H54 (cell line): Measurements from ENCODE around the gene COL23A1.
A peak's percentile ranks its signal among the peaks of the same experiment; 100 is the strongest.
"Not testable (repeated sequence)": the region's sequence is repeated elsewhere in the genome, so short reads cannot be mapped to it uniquely, and the experiment has no call there.

Experiments
- DNase-seq: peaks from one replicate; pipeline ENCODE4 v3.0.0; 2011; ENCODE audit warnings: low spot score, mixed read lengths; ENCODE audit not compliant: insufficient read length
- FAIRE-seq: peaks from 3 replicates; lab custom pipeline; 2011; peaks lifted over from hg19 to GRCh38; lab: Jason Lieb, UNC
- POLR2A ChIP-seq: IDR thresholded peaks from 2 replicates; pipeline ENCODE4 v1.6.1; 2011; ENCODE audit warnings: low read depth, mild to moderate bottlenecking, low read length

The COL23A1 gene

DNA sequence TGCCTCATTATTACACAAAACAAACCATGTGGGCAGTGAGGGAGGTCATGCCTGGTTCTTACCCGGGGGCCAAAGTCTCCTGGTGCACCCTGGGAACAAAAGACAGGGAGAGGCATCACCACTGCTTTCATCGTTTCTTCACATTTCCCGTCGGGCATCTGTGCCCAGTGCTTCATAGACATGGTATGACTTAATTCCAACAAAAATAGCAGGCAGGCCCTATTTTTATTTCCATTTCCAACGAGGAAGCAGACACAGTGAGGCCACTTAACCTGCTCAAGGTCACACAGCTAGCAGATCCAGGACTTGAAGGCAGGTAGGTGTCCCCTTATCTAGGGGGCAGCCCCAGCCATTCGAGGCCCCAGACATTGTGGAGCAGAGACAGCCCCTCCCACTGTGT, 322.9 kb downstream of the COL23A1 start:
- no peak for TF ChIP-seq POLR2A
- FAIRE-seq (no peak), DNase-seq (no peak)

DNA sequence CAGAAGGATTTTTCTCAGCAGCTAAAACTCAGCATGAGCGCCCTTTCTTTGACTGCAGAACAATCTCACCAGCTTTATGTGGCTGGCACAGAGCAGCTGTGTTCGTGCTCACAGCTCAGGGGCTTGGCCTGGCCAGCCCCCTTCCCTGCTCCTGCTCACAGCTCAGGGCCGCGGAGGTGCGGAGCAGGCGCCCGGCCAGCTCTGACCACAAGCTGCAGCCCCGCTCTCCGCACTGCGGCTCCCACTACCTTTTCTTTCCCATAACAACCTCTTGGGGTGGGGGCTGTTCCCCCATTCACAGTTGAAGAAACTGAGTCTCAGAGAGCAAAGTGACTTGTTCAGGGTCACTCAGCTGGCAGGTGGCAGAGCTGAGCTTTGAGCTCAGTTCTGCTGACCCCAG, 323.6 kb downstream of the COL23A1 start:
- no peak for FAIRE-seq
- no peak for TF ChIP-seq POLR2A

DNA sequence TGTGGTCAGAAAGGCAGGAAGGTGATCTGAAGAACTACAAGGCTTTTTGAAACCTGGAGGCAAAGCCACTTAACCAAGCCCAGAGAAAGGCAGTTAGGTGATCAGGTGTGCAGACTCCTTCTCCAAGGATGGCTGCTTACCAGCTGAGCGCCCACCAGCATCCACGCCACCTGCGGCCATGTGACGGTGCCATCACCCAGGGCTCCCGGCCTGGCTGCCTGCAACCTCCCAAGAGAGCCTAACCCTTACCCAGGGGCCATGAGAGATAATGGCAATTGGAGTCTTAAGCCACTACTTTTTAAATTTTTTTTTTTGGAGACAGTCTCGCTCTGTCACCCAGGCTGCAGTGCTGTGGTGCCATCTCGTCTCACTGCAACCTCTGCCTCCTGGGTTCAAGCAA, 324.4 kb downstream of the COL23A1 start:
- no peak for DNase-seq
- FAIRE-seq = no peak
- no peak for TF ChIP-seq POLR2A

More for the DNA sequence above, 323.6 kb downstream of the COL23A1 start:
- no peak for DNase-seq

DNA sequence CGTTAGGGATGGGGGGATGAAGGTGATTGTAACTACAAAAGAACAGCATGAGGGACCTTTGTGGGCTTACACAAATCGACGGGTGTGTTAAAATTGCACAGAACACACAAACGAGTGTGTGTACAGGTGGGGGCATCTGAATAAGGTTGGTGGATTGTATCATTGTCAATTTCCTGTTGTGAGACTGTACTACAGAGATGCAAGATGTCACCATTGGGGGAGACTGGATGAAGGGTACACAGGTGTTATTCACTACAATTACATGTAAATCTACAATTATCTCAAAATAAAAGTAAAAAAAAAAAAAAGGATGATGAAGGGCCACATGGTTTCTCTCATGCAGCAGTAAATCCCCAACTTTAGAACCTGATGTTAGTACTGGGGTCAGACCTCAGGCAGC, 326.1 kb downstream of the COL23A1 start:
- FAIRE-seq = no peak
- TF ChIP-seq POLR2A = no peak
- no peak for DNase-seq

DNA sequence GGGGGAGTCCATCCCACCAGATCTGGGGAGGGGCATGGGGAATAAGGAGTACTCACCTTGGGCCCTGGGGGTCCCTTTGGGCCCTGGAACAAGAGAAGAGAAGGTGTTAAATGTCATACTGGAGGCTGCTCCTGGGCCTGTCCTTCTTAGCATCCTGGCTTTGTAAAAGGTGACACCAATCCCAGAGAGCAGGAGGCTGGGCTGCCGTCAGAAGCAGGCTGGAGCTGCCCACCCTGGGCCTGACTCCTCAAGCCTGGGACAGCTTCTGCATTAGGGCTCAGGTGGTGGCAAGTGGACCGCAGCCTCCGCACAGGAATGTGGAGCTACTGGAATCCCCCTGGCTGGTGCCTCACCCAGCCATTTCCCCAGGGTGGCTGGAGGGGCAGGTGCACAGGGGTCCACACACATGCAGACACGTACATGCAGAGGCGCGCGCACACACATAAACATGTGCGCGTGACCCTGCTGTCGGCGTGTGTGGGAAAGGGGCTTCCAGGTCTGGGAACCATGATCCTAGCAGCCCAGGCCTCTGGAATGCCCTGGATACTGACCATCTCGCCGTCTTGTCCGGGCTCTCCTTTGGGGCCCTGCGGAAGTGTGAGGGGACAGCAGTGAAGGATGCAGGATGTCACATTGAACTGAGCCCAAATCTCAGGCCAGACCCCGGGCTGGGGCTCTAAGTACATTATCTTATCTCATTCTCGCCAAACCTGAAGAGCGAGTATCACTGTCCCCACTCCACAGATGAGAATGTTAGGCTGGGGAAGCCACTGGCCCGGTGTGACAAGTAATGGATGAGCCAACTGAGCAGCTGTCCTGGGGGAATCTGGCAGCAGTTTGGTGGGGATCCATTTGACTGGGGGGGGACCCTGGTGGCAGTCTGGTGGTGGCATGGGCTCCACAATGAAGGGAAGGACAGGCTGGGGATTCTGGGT, 328.3 kb downstream of the COL23A1 start:
- FAIRE-seq (no peak), DNase-seq (no peak)
- no peak for TF ChIP-seq POLR2A

DNA sequence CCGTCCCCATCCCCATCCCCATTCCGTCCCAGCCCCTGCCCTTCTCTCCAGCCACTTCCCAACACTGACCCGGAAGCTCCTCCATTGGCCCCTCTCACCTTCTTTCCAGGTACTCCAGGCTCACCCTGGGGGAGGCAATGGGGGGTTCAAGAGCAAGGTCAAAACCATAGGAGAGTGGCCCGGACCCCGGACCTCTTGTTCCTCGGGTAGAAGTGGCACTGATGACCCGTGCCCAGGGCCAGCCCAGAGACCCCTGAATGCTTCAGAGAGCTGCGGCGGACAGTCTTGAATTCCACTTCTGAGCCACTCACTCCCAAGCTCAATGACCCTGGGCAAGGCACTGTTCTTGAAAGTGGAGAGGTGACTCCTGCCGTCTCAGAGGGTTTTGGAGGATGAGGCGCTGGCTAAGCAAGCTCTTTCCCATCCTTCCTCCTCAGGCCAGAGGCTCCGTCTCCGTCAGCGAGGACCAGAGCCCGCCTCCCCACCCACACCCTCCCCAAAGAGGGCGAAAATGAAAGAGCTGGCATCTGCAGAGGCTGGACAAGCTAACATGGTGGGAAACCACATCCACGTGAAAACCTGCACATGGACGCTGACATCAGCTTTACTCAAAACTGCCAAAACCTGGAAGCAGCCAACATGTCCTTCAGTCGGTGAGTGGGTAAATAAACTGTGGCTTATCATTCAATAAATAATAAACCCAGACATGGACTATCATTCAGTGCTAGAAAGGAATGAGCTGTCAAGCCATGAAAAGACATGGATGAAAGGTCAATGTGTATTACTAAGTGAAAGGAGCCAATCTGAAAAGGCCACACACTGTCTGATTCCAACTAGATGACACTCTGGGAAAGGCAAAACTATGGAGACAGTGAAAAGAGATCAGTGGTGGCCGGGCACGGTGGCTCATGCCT, 330.3 kb downstream of the COL23A1 start:
- no peak for FAIRE-seq
- no peak for DNase-seq
- no peak for TF ChIP-seq POLR2A

DNA sequence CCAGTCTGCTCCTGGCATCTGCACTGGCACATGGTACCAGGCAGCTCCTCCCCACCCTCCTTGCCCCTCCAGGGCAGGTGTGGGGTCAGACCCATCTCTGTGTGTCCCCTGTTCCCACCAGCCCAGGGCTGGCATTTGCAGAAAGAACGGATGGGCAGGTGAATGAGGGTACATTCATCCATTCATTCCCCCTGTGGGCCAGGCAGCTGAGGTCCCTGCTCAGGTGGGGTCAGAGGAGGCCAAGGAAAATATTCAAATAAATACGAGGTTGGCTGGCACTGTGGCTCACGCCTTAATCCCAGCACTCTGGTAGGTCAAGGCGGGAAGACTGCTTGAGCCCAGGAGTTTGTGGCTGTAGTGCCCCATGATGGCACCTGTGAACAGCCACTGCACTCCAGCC, 332.5 kb downstream of the COL23A1 start:
- no peak for TF ChIP-seq POLR2A
- FAIRE-seq = no peak
- DNase-seq = no peak

DNA sequence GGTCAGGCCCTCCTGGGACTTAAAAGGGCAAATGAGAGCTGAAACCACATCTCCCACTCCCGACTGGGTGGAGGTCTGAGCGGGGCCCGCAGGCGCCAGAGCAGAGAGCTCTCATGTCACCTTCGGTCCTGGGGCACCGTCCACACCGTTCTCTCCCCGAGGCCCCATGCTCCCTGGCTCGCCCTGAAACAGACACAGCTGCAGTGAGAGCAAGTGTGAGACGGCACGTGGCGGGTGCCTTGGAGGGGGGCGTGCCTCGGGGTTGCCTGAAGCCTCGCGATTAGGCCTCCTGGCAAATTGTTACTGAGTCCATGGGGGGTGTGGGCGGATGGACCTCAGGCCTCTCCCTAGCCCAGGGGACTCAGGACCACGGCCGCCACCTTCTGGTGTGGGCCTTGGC, 333.4 kb downstream of the COL23A1 start:
- no peak for DNase-seq
- TF ChIP-seq POLR2A = no peak
- no peak for FAIRE-seq

DNA sequence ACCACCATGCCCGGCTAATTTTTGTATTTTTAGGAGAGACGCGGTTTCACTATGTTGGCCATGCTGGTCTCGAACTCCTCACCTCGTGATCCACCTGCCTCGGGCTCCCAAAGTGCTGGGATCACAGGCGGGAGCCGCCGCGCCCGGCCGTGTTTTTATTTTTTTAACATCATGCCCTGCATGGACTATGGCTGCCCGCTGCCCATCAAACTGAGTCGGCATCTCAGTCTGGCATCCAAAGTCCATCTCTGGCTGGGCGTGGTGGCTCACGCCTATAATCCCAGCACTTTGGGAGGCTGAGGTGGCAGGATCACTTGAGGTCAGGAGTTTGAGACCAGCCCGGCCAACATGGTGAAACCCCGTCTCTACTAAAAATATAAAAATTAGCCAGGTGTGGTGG, 336.6 kb downstream of the COL23A1 start:
- not testable (repeated sequence) for FAIRE-seq, DNase-seq

DNA sequence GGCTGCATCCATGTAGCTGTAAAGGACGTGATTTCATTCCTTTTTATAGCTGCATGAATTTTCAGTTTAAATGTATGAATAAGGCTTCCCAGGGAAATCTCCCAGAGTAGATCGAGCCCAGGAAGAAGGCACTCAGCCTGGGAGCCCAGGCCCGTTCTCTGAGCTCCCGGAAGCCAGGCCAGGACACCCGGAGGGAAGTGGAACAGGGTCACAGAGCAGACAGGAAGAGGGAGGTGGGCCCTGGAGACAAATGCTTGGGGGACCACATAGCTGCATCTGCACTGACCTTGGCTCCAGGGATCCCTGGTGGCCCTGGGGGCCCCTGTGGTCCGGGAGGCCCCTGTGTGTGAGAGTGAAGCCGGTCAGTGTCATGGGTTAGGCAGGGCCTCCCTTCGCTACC, 337.9 kb downstream of the COL23A1 start:
- no peak for DNase-seq
- FAIRE-seq = no peak
- no peak for TF ChIP-seq POLR2A

DNA sequence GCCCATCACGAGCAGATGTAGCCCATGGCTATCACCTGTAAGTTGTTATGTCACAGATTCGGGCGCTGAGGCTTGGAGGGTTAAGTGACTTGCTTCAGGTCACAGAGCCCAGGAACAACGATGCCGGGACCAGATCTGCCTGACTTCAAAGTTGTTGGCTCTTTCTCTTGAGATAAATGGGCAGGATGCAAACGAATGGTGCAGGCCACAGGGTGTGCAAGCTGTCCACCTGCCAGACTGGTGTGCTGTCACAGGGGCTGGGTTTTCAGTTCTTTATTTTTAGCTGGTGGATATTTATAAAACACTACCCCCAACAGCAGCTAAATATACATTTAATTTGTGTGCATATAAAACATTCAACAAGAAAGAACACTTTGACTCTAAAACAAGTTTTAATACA, 339.9 kb downstream of the COL23A1 start:
- FAIRE-seq (no peak), DNase-seq (no peak)
- no peak for TF ChIP-seq POLR2A

DNA sequence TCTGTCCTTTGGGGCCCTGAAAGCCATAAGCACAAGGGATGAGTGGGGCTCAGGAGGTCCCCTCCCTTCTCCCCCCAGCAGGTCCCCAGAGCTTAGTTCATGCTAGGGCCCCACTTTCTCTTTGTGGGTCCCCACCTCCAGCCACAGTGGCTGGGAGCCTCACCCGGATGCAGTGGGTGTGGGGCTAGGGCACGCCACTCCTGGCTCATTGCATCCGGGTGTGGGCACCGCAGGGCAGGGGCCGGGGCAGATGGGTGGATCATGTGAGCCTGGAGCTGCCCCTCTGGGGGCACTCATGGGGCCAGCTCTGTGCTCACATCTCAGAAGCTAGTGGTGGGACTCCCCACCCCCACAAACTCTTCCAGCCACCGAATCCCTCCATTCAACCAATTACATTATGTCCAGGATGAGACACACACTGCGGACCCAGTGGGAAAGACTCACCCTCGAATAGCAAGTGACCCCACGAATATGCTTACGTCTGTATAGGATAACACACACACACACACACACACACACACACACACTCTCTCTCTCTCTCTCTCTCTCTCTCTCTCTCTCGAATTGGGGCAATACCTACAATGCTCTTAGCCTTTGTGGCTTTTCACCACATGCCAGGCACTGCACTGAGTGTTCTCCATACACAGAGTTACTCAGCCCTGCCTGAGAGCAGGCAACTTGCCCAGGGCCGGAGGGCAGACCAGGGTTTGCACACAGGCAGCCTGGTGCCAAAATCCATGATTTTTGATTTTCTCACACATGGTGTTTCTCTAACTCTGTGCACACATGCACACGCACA, 340.8 kb downstream of the COL23A1 start:
- DNase-seq = peak; percentile 57
- TF ChIP-seq POLR2A = no peak
- no peak for FAIRE-seq

DNA sequence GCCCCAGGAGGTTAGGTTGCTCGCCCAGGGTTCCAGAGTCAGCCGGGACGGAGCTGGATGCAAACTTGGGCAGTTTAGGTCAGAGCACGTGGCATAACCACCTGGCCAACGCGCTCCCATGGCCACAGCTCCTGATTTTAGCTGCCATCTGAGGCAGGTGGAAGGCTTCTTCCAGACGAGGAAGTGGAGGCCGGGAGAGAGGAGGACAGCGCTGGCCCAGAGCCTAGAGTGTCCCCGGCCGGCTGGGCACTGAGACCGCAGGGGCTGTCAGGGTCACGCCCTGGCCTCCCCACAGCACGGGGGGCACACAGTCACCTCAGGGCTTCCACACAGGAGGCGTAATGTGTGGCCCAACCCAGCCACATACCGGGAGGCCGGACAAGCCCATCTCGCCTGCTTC, 341.4 kb downstream of the COL23A1 start:
- DNase-seq = no peak
- TF ChIP-seq POLR2A = no peak
- no peak for FAIRE-seq
